Osteoblast (primary cell): Measurements from ENCODE around the gene RTCA. TPM values are rescaled to one million over a fixed set of nuclear protein-coding genes. Genes with fewer than 3 reads are reported as not detected.
A peak's percentile ranks its signal among the peaks of the same experiment; 100 is the strongest.

Source experiments
- DNase-seq: peaks from one replicate; pipeline ENCODE4 v3.0.0; 2011; ENCODE audit warnings: low spot score, mixed read lengths; ENCODE audit not compliant: insufficient read length; ENCODE audit errors: missing footprints
- H2AFZ ChIP-seq: 2 replicates; pipeline ENCODE4 v1.6.0; 2011; ENCODE audit warnings: mild to moderate bottlenecking, low read length
- H3K27ac ChIP-seq: 2 replicates; pipeline ENCODE4 v1.5.1; 2011; ENCODE audit warnings: mild to moderate bottlenecking, low read depth, low read length, moderate library complexity
- H3K27me3 ChIP-seq: 2 replicates; pipeline ENCODE4 v1.6.0; 2012; ENCODE audit warnings: mild to moderate bottlenecking, control low read depth, inconsistent platforms, low read length, moderate library complexity; ENCODE audit not compliant: insufficient read depth
- H3K36me3 ChIP-seq: 2 replicates; pipeline ENCODE4 v1.5.1; 2011; ENCODE audit warnings: mild to moderate bottlenecking, low read length, control low read depth, moderate library complexity; ENCODE audit not compliant: insufficient read depth
- H3K4me1 ChIP-seq: 2 replicates; pipeline ENCODE4 v1.5.1; 2011; ENCODE audit warnings: mild to moderate bottlenecking, low read length, control low read depth, moderate library complexity; ENCODE audit not compliant: insufficient read depth
- H3K4me2 ChIP-seq: 2 replicates; pipeline ENCODE4 v1.6.0; 2011; ENCODE audit warnings: mild to moderate bottlenecking, low read length; ENCODE audit not compliant: insufficient read depth
- H3K4me3 ChIP-seq: fragments of 200-600 bp; sonication (generic); 3 replicates; pipeline ENCODE4 v1.5.1; 2012; ENCODE audit warnings: mild to moderate bottlenecking, low read length, inconsistent platforms; ENCODE audit not compliant: insufficient read depth
- H3K79me2 ChIP-seq: 2 replicates; pipeline ENCODE4 v1.6.0; 2012; ENCODE audit warnings: mild to moderate bottlenecking, low read length, control low read depth, inconsistent platforms; ENCODE audit not compliant: insufficient read depth
- H3K9me3 ChIP-seq: 2 replicates; pipeline ENCODE4 v1.5.1; 2011; ENCODE audit warnings: low read depth, low read length, control low read depth
- H4K20me1 ChIP-seq: 2 replicates; pipeline ENCODE4 v1.6.0; 2012; ENCODE audit warnings: mild to moderate bottlenecking, low read length, control low read depth; ENCODE audit not compliant: insufficient read depth
- CTCF ChIP-seq: IDR thresholded peaks from 2 replicates; pipeline ENCODE4 v1.5.1; 2011; ENCODE audit warnings: mild to moderate bottlenecking, low read depth, low read length, moderate library complexity; ENCODE audit errors: extremely low read depth
- total RNA-seq: library from RNA; depleted of rRNA; stranded (reverse); fragments of >200 nt; gene quantifications from 2 replicates; pipeline ENCODE4 v1.2.3, GENCODE V29; 2012

The RTCA gene
- total RNA-seq: 31.2 and 38.7 TPM in 2 replicates

GRCh38 chr1:100265931-100266740, at the start of gene RTCA:
TSS of gene RTCA (plus strand) at chr1:100266216. CDS start at chr1:100266376, 160 bp downstream.
- Histone ChIP-seq H3K4me3 (peak within 1 kb of the TSS; percentile 96), H2AFZ (peak within 1 kb of the TSS; percentile 93), H3K4me1 (peaks cover 12% of the 10 kb centered on the region), H3K9me3 (no peaks in the 10 kb centered on the region), H3K27ac (peak within 1 kb of the TSS; percentile 88), H3K4me2 (peak within 1 kb of the TSS; percentile 94), H4K20me1 (no peaks in the 10 kb centered on the region), H3K79me2 (peaks cover 37% of the 10 kb centered on the region), H3K27me3 (no peaks in the 10 kb centered on the region), H3K36me3 (peaks cover 21% of the 10 kb centered on the region)
- no peak for TF ChIP-seq CTCF
- DNase-seq: peak; percentile 96

- no peaks in the 10 kb centered on the region for H3K79me2 ChIP-seq
- no peak overlapping the region for H2AFZ ChIP-seq
- no peaks in the 10 kb centered on the region for H4K20me1 ChIP-seq
- H3K36me3 ChIP-seq: peaks cover 17% of the 10 kb centered on the region
- H3K9me3 ChIP-seq: no peaks in the 10 kb centered on the region
- no peak overlapping the region for H3K4me3 ChIP-seq
- H3K4me1 ChIP-seq: no peaks in the 10 kb centered on the region
- no peak for TF ChIP-seq CTCF
- H3K27ac ChIP-seq: no peak overlapping the region
- no peaks in the 10 kb centered on the region for H3K27me3 ChIP-seq
- DNase-seq: no peak
- no peak overlapping the region for H3K4me2 ChIP-seq
Observed at GRCh38 chr1:100217834-100218233, 48.2 kb upstream of the RTCA start.

DNA sequence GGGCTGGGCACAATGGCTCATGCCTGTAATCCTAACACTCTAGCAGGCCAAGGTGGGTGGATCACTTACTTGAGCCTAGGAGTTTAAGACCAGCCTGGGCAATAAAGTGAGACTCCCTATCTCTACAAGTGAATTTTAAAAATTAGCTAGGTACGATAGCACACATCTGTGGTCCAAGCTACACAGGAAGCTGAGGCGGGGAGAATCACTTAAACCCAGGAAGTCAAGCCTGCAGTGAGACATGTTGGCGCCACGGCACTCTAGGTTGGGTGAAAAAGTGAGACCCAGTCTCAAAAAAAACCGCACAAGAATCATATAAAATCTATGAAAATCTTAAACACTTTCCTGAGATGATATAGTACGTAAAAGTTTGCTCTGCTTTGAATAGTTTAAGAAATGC, 46.6 kb upstream of the RTCA start:
- Histone ChIP-seq H3K36me3 (peaks cover 13% of the 10 kb centered on the region), H2AFZ (no peak overlapping the region), H3K4me3 (no peak overlapping the region), H3K27ac (no peak overlapping the region), H3K4me1 (no peaks in the 10 kb centered on the region), H3K4me2 (no peak overlapping the region), H4K20me1 (no peaks in the 10 kb centered on the region), H3K27me3 (no peaks in the 10 kb centered on the region), H3K79me2 (no peaks in the 10 kb centered on the region), H3K9me3 (no peaks in the 10 kb centered on the region)
- DNase-seq: no peak
- TF ChIP-seq CTCF: no peak

GRCh38 chr1:100219883-100220282, 46.1 kb upstream of the RTCA start:
- no peaks in the 10 kb centered on the region for H3K9me3 ChIP-seq
- H3K4me2 ChIP-seq: no peak overlapping the region
- no peak overlapping the region for H3K4me3 ChIP-seq
- no peaks in the 10 kb centered on the region for H3K4me1 ChIP-seq
- no peak for DNase-seq
- no peak overlapping the region for H3K27ac ChIP-seq
- H3K36me3 ChIP-seq: peaks cover 9% of the 10 kb centered on the region
- no peaks in the 10 kb centered on the region for H3K79me2 ChIP-seq
- H2AFZ ChIP-seq: no peak overlapping the region
- no peaks in the 10 kb centered on the region for H3K27me3 ChIP-seq
- TF ChIP-seq CTCF: no peak
- H4K20me1 ChIP-seq: no peaks in the 10 kb centered on the region
